NCI-H1930 (cell line): Measurements from ENCODE around the gene KRT73.

Source experiments
- DNase-seq, 2 experiments: peaks; one replicate each; lab custom pipeline; 2025; lab: John Stamatoyannopoulos, UW

The KRT73 gene

DNA sequence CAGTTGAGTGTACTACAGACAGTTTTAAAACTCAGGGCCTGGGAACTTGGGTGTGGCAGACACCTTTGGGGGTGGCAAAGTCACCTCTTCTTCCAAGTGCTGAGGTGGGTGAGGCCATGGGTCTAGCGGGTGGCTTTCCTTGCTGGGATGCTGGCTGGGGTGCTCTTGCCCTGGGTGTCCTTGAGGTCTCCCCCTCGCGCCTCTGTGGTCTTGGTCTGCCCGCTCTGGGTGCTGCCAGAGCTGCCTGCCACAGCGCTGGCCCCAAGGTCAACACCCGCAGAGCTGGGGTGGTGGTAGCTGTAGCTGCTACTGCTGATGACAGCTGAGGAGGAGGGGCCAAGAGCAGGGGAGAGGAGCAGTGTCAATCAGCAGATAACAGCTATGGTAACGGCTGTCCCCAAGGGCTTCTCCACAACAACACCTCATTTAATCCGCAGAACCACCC is 51.5 kb downstream of the KRT73 start:
- DNase-seq = no peak

DNA sequence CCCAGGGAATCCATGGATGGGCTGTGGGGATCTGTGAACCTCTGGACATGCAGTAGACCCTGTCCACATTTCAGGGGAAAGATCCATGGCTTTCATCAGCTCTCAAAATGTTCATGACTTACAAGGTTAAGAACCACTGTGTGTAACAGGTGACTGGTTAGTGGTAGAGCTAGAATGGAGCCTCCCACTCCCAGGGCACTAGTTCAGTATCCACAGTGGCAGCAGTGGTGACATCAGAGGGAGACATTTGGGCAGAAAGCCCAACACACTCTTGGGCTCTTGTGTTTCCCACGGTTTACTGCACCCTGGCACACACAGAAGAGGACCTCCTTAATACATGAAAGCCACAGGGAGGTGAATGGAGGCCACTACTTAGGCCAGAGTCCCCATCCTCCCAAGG is 53.8 kb downstream of the KRT73 start:
- no peak for DNase-seq

DNA sequence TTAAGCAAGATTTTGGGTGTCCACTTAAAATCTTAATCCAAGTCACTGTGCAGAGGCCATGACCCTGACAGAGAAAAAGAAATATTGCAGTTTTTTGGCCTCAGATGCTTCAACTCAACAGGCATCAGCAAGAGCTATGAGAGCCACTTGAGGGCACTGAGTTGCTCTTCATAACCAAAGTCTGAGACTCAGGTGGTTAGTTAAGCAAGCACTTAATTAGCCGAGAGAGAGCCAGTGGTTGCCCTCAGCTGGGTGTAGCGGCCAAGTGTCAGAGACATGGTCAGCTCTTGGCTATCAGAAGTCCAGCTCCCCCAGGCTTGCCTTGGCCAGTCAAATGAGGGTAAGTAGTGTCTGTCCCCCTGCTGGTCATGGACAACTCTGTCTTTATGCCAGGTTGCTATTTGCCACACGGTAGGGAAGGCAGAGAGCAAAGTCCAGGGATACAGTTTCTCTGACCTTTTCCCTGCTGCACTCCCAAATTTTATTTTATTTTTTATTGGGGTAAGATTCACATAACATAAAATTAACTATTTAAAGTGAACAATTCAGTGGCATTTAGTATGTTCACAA is 56.4 kb downstream of the KRT73 start:
- no peak for DNase-seq

DNA sequence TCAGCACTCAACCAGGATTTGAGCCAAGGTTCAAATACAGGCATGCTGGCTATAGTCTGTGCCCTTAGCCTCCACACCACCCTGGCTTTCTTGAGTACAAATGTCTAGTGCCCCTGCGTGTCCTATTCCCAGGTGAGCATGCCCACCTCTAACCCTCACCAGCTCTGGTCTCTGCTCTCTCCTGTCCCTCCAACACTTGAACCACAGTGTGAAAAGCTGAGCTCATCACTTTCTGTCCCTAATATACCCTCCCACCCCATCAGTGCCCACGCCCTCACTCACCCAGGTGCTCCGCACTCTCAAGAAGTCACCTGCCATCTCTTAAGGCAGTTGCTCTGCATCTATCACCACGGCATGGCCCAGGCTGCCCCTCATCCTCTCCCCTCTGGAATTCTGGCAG is 58.4 kb downstream of the KRT73 start:
- no peak for DNase-seq

DNA sequence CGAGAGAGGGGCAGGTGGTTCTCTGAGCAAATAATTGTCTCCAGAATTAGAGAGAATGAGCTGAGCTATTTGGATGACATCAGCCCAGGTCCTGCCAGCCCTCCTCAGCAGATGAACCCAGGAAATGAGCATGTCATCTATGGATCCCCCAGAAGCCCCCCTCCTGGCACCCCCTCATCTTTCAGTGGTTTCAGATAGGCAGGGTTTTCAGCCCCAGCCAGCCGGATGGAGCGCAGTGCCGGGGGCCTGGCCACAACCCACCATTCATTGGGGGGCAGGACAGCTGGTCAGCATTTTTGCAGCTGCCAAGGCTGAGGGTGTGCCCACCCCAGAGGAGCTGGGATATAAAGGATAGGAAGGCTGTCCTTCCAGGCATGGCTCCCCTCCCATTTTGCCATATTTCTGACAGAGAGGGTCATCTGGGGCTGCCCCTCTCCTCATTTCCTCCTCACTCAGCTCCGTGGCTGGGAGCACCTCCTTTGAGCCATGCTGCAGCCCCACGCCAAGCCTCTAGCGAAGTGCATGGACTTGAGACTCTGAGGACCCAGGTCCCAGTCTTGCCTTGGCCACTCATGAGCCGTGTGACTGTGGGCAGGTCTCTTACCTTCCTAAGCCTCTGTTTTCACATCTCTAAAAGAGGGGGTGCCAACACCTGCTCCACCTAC is 59.4 kb downstream of the KRT73 start:
- DNase-seq = no peak
